ENCODE data around the gene RAB7B. TPM values are rescaled to one million over a fixed set of nuclear protein-coding genes. Genes with fewer than 3 reads are reported as not detected.

RAB7B gene
- total RNA-seq, 1 donor from 2014 or later = 6.6 TPM

DNA sequence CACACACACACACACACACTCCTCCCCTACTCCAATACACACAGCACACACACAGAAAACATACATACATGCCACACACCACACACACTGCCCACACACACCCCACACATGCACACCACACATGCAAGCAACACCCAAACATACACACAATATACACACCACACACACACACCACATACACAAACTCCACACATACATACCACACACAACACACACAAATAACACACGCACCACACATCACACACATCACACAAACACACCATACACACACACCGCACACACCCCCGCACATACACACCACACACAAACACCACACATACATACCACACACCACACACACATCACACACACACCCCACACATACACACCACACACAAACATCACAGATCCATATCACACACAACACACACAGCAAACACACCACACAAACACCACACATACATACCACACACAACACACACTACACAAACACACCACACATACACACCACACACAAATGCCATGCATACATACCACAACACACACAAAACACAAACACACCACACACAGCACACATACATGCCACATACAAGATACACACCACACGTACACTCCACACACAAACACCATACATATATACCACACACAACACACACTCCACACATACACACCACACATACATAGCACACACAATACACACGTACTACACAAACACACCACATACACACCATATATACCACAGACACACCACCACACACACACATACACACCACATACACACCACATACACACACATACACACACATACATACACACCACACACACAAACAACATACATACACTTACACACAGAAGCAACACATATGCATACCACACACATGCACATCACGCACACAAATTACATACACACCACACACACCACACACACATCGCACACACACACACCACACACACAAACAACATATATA, 932 bp upstream of the RAB7B start:
- Mint-ChIP-seq H3K27me3 (ENCODE audit: low read depth, unreplicated experiment) (peaks cover 4% of the 10 kb centered on the region), H3K27ac (ENCODE audit: unreplicated experiment) (peak overlapping the region; percentile 79), H3K4me3 (ENCODE audit: unreplicated experiment) (no peak overlapping the region), H3K9me3 (ENCODE audit: unreplicated experiment) (peaks cover under 1% of the 10 kb centered on the region), H3K4me1 (ENCODE audit: low read depth, unreplicated experiment) (peaks cover 49% of the 10 kb centered on the region), H3K36me3 (ENCODE audit: low read depth, unreplicated experiment) (no peaks in the 10 kb centered on the region)
- peak overlapping the region; percentile 68 for H3K27ac ChIP-seq (ENCODE audit: low read depth, low read length)
- peaks cover 7% of the 10 kb centered on the region for H3K79me2 ChIP-seq (ENCODE audit: insufficient read depth, low read length)
- DNase-seq (ENCODE audit: low read depth) (no peak), FAIRE-seq (no peak)
- H2AFZ ChIP-seq (ENCODE audit: low read depth, low read length) = peak overlapping the region; percentile 66
- TF ChIP-seq, protein P1, sequence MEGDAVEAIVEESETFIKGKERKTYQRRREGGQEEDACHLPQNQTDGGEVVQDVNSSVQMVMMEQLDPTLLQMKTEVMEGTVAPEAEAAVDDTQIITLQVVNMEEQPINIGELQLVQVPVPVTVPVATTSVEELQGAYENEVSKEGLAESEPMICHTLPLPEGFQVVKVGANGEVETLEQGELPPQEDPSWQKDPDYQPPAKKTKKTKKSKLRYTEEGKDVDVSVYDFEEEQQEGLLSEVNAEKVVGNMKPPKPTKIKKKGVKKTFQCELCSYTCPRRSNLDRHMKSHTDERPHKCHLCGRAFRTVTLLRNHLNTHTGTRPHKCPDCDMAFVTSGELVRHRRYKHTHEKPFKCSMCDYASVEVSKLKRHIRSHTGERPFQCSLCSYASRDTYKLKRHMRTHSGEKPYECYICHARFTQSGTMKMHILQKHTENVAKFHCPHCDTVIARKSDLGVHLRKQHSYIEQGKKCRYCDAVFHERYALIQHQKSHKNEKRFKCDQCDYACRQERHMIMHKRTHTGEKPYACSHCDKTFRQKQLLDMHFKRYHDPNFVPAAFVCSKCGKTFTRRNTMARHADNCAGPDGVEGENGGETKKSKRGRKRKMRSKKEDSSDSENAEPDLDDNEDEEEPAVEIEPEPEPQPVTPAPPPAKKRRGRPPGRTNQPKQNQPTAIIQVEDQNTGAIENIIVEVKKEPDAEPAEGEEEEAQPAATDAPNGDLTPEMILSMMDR (IDR thresholded peaks at IDR 0.05; ENCODE audit: insufficient read depth, low read depth, low read length) = no peak
- no peak for TF ChIP-seq EZH2 (IDR thresholded peaks at IDR 0.05; ENCODE audit: insufficient read depth, low read length)
- H3K27me3 ChIP-seq (ENCODE audit: insufficient read depth, low read length) = no peaks in the 10 kb centered on the region
- H4K20me1 ChIP-seq (ENCODE audit: insufficient read depth, low read length) = no peaks in the 10 kb centered on the region
- peaks cover 36% of the 10 kb centered on the region for H3K4me1 ChIP-seq (ENCODE audit: insufficient read depth, low read length)
- H3K4me3 ChIP-seq (ENCODE audit: insufficient read depth, low read depth, low read length) = peak overlapping the region; percentile 50
- peak overlapping the region; percentile 85 for H3K4me2 ChIP-seq (ENCODE audit: low read length)
- H3K9ac ChIP-seq (ENCODE audit: low read length) = peak overlapping the region; percentile 72
- H3K9me3 ChIP-seq (ENCODE audit: insufficient read depth, low read depth, low read length) = no peaks in the 10 kb centered on the region
- H3K36me3 ChIP-seq (ENCODE audit: insufficient read depth, low read length) = no peaks in the 10 kb centered on the region

DNA sequence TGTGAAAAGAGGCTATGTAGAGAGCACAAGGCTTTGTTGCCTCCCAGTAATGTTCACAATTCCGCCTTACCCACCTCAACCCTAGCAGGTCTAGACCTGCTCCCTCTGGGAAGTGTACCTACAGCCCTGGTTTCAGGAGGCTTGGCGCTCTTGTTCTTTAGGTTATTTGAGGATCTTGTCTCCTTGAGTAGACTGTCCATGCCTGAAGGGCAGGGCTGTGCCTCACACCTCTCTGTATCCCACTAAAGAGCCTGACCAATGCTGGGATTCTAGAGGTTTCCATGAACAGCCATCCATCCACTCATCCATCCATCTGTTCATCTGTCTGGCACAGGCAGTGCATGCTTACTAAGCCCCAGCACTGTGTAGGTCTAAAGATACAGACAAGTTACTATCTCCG, 1.0 kb downstream of the RAB7B start:
- H3K27me3 ChIP-seq (ENCODE audit: insufficient read depth, low read length) = no peaks in the 10 kb centered on the region
- peak overlapping the region; percentile 76 for H3K4me3 Mint-ChIP-seq (ENCODE audit: unreplicated experiment)
- H3K9me3 ChIP-seq (ENCODE audit: insufficient read depth, low read depth, low read length) = no peaks in the 10 kb centered on the region
- H3K9me3 Mint-ChIP-seq (ENCODE audit: unreplicated experiment) = peaks cover 4% of the 10 kb centered on the region
- H3K4me1 Mint-ChIP-seq (ENCODE audit: low read depth, unreplicated experiment) = peaks cover 60% of the 10 kb centered on the region
- peak overlapping the region; percentile 50 for H3K4me3 ChIP-seq (ENCODE audit: insufficient read depth, low read depth, low read length)
- FAIRE-seq (no peak), DNase-seq (ENCODE audit: low read depth) (no peak)
- no peaks in the 10 kb centered on the region for H3K36me3 ChIP-seq (ENCODE audit: insufficient read depth, low read length)
- peaks cover 36% of the 10 kb centered on the region for H3K4me1 ChIP-seq (ENCODE audit: insufficient read depth, low read length)
- peak overlapping the region; percentile 85 for H3K4me2 ChIP-seq (ENCODE audit: low read length)
- H3K36me3 Mint-ChIP-seq (ENCODE audit: low read depth, unreplicated experiment) = peaks cover 2% of the 10 kb centered on the region
- no peak overlapping the region for H2AFZ ChIP-seq (ENCODE audit: low read depth, low read length)
- TF ChIP-seq, protein P1 (IDR thresholded peaks at IDR 0.05; ENCODE audit: insufficient read depth, low read depth, low read length) = no peak
- no peak for TF ChIP-seq EZH2 (IDR thresholded peaks at IDR 0.05; ENCODE audit: insufficient read depth, low read length)
- peak overlapping the region; percentile 96 for H3K27ac ChIP-seq (ENCODE audit: low read depth, low read length)
- H3K79me2 ChIP-seq (ENCODE audit: insufficient read depth, low read length) = peaks cover 22% of the 10 kb centered on the region
- H3K9ac ChIP-seq (ENCODE audit: low read length) = peak overlapping the region; percentile 65
- H4K20me1 ChIP-seq (ENCODE audit: insufficient read depth, low read length) = peaks cover 6% of the 10 kb centered on the region
- peaks cover 4% of the 10 kb centered on the region for H3K27me3 Mint-ChIP-seq (ENCODE audit: low read depth, unreplicated experiment)
- H3K27ac Mint-ChIP-seq (ENCODE audit: unreplicated experiment) = peak overlapping the region; percentile 30

Data from astrocyte (in vitro differentiated cells and primary cell).